ENCODE data around the gene PLAAT2. TPM values are rescaled to one million over a fixed set of nuclear protein-coding genes. Genes with fewer than 3 reads are reported as not detected.

Gene PLAAT2
- total RNA-seq, 1 donor from 2014 or later, result not detected

DNA sequence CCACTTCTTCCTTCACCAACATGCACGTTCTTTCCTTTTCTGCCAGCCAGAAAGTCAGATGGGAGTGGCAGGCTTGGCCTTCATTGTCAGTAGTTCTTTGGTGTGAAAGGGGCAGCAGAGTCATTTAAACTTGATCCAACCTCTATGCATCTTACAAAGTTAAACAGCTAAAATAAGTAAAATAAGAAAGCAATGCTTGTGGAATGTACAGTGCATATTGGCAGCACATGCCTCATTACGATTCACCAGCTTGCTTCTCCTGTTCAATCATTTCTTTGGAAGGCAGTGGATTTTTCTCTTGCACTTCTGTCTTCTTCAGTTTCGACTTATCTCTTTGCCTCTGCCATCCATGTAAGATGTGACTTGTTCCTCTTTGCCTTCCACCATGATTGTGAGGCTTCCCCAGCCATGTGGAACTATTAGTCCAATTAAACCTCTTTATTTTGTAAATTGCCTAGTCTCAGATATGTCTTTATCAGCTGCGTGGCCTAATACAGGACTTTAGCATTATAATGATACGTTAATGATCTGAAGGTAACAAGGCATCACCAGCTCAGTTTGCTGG lies 42.5 kb downstream of the PLAAT2 start:
- no peak overlapping the region for H3K4me3 ChIP-seq
- no peaks in the 10 kb centered on the region for H3K4me1 ChIP-seq
- H3K36me3 ChIP-seq, result no peaks in the 10 kb centered on the region
- H3K9me3 ChIP-seq, result peaks cover 0 to 6% of the 10 kb centered on the region in 2 donors
- intact Hi-C loops (cut with DNase I), result no loop called here
- TF ChIP-seq, protein P1, sequence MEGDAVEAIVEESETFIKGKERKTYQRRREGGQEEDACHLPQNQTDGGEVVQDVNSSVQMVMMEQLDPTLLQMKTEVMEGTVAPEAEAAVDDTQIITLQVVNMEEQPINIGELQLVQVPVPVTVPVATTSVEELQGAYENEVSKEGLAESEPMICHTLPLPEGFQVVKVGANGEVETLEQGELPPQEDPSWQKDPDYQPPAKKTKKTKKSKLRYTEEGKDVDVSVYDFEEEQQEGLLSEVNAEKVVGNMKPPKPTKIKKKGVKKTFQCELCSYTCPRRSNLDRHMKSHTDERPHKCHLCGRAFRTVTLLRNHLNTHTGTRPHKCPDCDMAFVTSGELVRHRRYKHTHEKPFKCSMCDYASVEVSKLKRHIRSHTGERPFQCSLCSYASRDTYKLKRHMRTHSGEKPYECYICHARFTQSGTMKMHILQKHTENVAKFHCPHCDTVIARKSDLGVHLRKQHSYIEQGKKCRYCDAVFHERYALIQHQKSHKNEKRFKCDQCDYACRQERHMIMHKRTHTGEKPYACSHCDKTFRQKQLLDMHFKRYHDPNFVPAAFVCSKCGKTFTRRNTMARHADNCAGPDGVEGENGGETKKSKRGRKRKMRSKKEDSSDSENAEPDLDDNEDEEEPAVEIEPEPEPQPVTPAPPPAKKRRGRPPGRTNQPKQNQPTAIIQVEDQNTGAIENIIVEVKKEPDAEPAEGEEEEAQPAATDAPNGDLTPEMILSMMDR (IDR thresholded peaks at IDR 0.05), result no peak
- DNase-seq (ENCODE audit: low spot score in 2 of 2), result no peak
- H3K27ac ChIP-seq, result no peak overlapping the region
- no peaks in the 10 kb centered on the region for H3K27me3 ChIP-seq

DNA sequence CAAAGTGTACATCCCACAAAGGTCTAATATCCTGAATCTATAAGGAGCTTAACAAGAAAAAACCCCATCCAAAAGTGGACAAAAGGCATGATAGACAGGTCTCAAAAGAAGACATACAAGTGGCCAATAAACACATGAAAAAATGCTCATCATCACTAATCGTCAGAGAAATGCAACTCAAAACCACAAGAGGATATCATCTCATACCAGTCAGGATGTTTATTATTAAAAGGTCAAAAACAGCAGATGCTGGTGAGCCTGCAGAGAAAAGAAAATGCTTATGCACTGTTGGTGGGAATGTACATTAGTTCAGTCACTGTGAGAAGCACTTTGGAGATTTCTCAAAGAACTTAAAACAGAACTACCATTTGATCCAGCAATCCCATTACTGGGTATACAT lies 44.6 kb downstream of the PLAAT2 start:
- no peak overlapping the region for H3K27ac ChIP-seq
- TF ChIP-seq, protein P1 (IDR thresholded peaks at IDR 0.05), result no peak
- intact Hi-C loops (cut with DNase I), result no loop called here

DNA sequence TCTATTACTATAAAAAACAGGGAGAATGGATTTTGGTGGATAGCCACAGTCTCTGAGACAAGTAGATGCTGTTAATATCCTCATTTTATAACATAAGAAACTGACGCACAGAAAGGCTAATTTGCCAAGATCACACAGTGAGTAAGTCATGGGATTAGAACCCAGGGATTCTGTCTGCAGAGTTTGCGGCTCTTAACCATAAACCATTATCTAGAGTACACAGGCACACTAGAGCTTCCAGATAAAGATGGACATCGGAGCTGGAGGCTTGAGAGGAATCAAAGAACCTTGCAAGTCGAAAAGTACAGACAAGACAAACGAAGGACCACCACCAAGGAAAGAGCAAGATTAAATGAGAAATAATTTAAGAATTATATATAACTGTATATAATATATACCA lies 46.0 kb downstream of the PLAAT2 start:
- no peak for DNase-seq (ENCODE audit: low spot score in 2 of 2)
- intact Hi-C loops (cut with DNase I), result no loop called here
- Histone ChIP-seq H3K27me3 (no peaks in the 10 kb centered on the region), H3K4me1 (no peaks in the 10 kb centered on the region), H3K4me3 (no peak overlapping the region), H3K27ac (no peak overlapping the region), H3K36me3 (no peaks in the 10 kb centered on the region), H3K9me3 (no peaks in the 10 kb centered on the region)
- TF ChIP-seq, protein P1 (IDR thresholded peaks at IDR 0.05), result no peak

More for the DNA sequence above, 44.6 kb downstream of the PLAAT2 start:
- Histone ChIP-seq H3K4me1 (no peaks in the 10 kb centered on the region), H3K36me3 (no peaks in the 10 kb centered on the region), H3K9me3 (peaks cover 0 to 6% of the 10 kb centered on the region in 2 donors), H3K27me3 (no peaks in the 10 kb centered on the region), H3K4me3 (no peak overlapping the region)
- no peak for DNase-seq (ENCODE audit: low spot score in 2 of 2)

DNA sequence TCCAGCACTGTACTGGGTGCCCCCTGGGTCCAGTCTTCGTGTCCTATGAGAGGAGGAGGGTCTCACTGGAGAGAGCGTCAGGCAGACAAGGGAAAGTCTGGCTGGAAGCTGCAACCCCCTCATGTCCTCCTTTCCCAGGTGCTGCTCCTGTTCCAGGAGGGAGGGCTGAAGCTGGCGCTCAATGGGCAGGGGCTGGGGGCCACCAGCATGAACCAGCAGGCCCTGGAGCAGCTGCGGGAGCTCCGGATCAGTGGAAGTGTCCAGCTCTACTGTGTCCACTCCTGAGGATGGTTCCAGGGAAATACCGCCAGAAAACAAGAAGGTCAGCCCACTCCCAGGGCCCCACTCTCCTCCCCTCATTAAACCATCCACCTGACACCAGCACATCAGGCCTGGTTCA lies 47.1 kb downstream of the PLAAT2 start:
- no peaks in the 10 kb centered on the region for H3K36me3 ChIP-seq
- no peaks in the 10 kb centered on the region for H3K27me3 ChIP-seq
- no peak overlapping the region for H3K4me3 ChIP-seq
- DNase-seq (ENCODE audit: low spot score in 2 of 2), result no peak
- H3K9me3 ChIP-seq, result no peaks in the 10 kb centered on the region
- no peaks in the 10 kb centered on the region for H3K4me1 ChIP-seq
- no peak overlapping the region for H3K27ac ChIP-seq
- intact Hi-C loops (cut with DNase I), result no loop called here
- TF ChIP-seq, protein P1 (IDR thresholded peaks at IDR 0.05), result no peak

DNA sequence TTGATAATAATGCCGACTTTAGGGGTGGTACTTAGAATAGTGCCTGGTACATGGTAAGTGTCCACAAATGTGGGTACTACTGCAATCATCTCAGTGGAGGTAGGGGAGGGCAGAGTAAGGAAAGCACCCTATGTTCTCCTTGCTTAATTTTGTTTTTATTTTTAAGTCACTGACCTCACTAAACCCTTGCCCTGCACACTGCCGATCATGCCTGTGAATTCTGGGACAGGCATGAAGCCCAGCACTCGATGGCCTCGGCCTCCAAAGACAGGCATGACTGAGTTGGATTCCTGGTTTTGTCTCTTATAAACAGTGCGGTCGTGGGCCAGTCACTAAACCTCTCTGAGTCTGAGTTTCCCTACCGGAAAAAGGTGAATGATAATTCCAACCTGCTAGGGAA lies 50.4 kb downstream of the PLAAT2 start:
- TF ChIP-seq, protein P1 (IDR thresholded peaks at IDR 0.05), result peak in 1 of 3 experiments; percentile 4
- H3K9me3 ChIP-seq, result no peaks in the 10 kb centered on the region
- H3K27ac ChIP-seq, result no peak overlapping the region
- no peak for DNase-seq (ENCODE audit: low spot score in 2 of 2)
- no peak overlapping the region for H3K4me3 ChIP-seq
- no peaks in the 10 kb centered on the region for H3K4me1 ChIP-seq
- intact Hi-C loops (cut with DNase I), result no loop called here
- H3K36me3 ChIP-seq, result no peaks in the 10 kb centered on the region
- H3K27me3 ChIP-seq, result no peaks in the 10 kb centered on the region
